Muscle of leg (tissue), 11 donors: ENCODE measurements around the gene FGF14. TPM values are rescaled to one million over a fixed set of nuclear protein-coding genes. Genes with fewer than 3 reads are reported as not detected.

ENCODE experiments used
- DNase-seq: peaks from one replicate; pipeline ENCODE4 v3.0.0; 2013
- H3K27ac ChIP-seq: one replicate; pipeline ENCODE4 v1.5.1; 2013; ENCODE audit warnings: mild to moderate bottlenecking, low read length, control low read depth
- H3K27me3 ChIP-seq: one replicate; pipeline ENCODE4 v1.6.1; 2013; ENCODE audit warnings: low read length; ENCODE audit not compliant: control insufficient read depth, insufficient read depth
- H3K36me3 ChIP-seq: one replicate; pipeline ENCODE4 v1.6.1; 2013; ENCODE audit warnings: low read length; ENCODE audit not compliant: control insufficient read depth, insufficient read depth
- H3K4me1 ChIP-seq: one replicate; pipeline ENCODE4 v1.6.1; 2013; ENCODE audit warnings: low read length; ENCODE audit not compliant: control insufficient read depth, insufficient read depth
- H3K4me3 ChIP-seq: one replicate; pipeline ENCODE4 v1.5.1; 2013; ENCODE audit warnings: low read length, control low read depth
- H3K9me3 ChIP-seq: replicated peaks from 2 replicates; pipeline ENCODE4 v1.6.1; 2013; ENCODE audit warnings: low read depth, low read length; ENCODE audit not compliant: control insufficient read depth
- WGBS: methylation state at CpG from one replicate; pipeline ENCODE4 v1.1.5; 2013; ENCODE audit warnings: missing lambda C conversion rate; ENCODE audit not compliant: insufficient coverage; 5-methylcytosine and 5-hydroxymethylcytosine counted together
- polyA plus RNA-seq, 8 donors: library from polyadenylated mRNA; unstranded; fragments of 120-200 nt; gene quantifications; one replicate each; pipeline versions ENCODE4 v1.2.1 to v1.2.3, GENCODE V29; 2013; ENCODE audit warnings: inconsistent platforms in 1 of 8, low replicate concordance in 1 of 8; ENCODE audit not compliant: insufficient read length in 8 of 8, insufficient read depth in 1 of 8
- total RNA-seq: library from RNA; stranded (reverse); fragments of 120-200 nt; gene quantifications from one replicate; pipeline ENCODE4 v1.2.4, GENCODE V29; 2013

FGF14 gene
- total and polyA plus RNA-seq, 9 donors, result 0.09 to 2.1 (median 0.83) TPM

DNA sequence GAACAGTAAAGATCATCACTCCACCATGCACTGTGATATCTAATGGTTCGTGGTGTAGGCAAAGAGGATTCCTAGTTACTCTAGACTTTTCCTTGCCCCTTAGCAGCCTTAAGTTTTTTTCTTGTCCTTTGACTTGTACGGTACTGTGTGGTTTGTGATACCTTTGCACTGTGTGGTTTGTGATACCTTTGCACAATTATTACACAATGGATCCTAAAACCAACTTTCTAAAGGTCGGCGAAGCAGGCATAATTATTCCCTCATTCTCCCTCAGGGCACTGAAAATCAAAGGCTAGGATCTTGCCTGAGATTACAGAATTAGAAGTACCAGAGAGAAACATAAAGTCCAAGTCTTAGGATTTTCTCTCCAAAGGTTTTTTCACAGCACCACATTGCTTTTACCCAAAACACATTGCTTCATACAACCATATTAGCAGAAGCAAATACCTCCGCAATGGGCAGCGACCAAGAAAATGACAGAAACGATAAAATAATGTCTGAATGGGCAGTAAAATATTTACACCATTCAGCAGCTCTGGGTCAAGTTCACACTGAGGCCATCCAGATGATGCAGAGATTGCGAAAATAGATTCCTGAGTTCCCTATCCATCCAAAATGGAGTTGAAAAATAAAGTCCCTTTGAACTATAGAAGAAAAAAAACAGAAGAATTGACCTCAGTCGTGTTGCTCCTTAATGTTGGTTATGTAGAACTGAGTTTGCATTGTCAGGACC, 106.4 kb downstream of the FGF14 start:
- Histone ChIP-seq H3K27me3 (no peaks in the 10 kb centered on the region), H3K36me3 (no peaks in the 10 kb centered on the region), H3K4me1 (no peaks in the 10 kb centered on the region), H3K9me3 (no peaks in the 10 kb centered on the region), H3K4me3 (no peak overlapping the region), H3K27ac (no peak overlapping the region)
- no peak for DNase-seq
- WGBS, result no CpG with 5 or more reads among the region's 9 CpGs

DNA sequence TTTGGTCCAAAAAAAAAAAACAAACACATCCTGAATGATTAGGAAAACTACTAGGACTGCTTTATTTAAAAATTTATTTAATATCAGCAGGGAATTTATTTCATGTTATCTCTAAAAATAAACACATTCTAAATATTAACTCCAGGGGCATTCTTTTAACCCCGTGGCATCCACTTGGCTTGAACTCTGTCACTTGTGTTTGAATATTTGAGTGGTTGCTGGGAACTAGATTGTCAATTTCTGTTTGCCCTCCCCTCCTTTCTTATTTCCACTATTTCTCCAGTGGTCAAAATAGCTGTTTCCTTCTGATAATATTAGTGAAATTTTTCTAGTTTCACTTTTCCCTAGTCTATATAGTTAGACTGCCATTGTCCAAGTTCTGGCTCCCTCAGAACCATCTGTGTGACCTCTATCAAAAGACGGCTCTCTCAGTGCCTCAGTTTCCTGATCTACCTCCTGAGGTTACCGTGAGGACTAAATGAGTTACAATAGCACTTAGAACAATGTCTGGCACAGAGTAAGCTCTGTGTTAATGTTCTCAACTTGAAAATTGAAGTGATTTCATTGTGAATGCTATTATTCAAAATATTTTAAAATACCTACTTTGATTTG, 107.3 kb downstream of the FGF14 start:
- no peaks in the 10 kb centered on the region for H3K27me3 ChIP-seq
- no peak overlapping the region for H3K27ac ChIP-seq
- H3K9me3 ChIP-seq, result no peaks in the 10 kb centered on the region
- no peaks in the 10 kb centered on the region for H3K36me3 ChIP-seq
- no peak for DNase-seq
- no peak overlapping the region for H3K4me3 ChIP-seq
- no peaks in the 10 kb centered on the region for H3K4me1 ChIP-seq
- 80% methylated on average over 1 of the region's 3 CpGs for WGBS

DNA sequence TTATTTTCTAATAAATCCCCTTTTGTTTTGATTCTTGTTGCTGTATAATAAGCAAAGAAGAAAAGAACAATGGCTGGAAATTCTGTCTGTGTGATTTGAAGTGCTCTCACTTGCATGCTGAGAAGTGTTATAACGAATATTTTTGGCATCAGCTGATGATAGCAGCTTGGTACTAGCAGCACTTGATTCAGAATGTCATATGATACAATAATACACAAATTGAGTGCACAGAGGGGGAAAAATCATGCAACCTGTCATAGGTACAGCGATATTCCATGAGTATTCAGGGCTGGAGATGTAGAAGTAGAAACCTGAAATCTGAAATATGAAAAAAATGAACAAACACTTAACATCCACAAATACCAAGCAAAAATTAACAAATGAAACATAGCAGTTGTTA, 108.1 kb downstream of the FGF14 start:
- no peak for DNase-seq
- Histone ChIP-seq H3K4me3 (no peak overlapping the region), H3K36me3 (no peaks in the 10 kb centered on the region), H3K27ac (no peak overlapping the region), H3K9me3 (no peaks in the 10 kb centered on the region), H3K4me1 (no peaks in the 10 kb centered on the region), H3K27me3 (no peaks in the 10 kb centered on the region)
- WGBS, result no CpG with 5 or more reads among the region's 2 CpGs

DNA sequence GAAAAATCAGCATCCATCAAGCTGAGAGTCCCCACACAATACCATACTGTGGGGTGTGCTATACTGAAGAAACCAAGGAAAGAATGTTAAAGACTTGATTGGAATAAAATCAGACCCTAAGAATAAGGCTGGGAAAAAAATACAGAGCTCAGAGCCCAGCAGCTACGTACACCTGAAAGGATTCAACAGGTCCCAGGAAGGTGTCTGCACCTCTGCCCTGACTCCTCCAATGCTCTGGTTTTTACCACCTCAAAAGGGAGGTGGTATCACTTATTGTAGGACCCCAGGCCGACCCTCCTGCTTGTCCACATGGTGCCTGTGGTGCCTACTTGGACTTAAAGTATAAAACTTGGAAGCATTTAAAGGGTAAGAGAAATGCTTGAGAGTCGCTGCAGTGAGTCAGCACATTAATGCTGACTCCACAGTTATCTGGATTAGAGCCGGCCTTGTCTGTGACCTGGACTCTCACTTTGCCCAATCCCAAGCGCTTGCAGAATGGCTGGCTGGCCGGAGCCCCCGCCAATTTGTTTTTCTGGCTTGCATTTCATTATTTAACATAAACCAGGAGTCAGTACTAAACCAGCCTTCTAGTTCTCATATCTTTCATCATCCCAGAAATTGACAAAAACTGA, 110.1 kb downstream of the FGF14 start:
- Histone ChIP-seq H3K36me3 (no peaks in the 10 kb centered on the region), H3K4me3 (no peak overlapping the region), H3K27ac (no peak overlapping the region), H3K4me1 (no peaks in the 10 kb centered on the region), H3K9me3 (no peaks in the 10 kb centered on the region), H3K27me3 (no peaks in the 10 kb centered on the region)
- WGBS, result 70% methylated on average over 4 of the region's 7 CpGs
- DNase-seq, result no peak

DNA sequence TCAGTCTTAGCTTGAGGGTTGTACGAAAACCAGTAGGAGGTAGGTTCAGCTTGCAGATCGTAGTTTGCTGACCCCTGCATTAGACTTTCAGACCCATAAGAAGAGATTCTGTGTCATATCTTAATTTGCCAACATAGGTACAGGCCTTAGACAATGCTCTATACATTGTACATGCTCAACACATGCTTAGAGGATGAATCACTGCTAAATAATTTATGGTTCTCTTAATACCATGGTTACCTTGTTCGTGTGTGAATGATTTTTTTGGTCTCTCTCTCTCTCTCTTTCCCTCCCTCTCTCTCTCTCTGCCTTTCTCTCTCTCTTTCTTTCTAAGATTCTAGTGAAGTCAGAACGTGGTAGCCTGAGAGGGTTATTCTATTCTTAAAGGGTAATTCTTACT, 112.2 kb downstream of the FGF14 start:
- no peaks in the 10 kb centered on the region for H3K27me3 ChIP-seq
- WGBS, result no CpG with 5 or more reads among the region's 4 CpGs
- H3K27ac ChIP-seq, result no peak overlapping the region
- H3K4me1 ChIP-seq, result no peaks in the 10 kb centered on the region
- no peaks in the 10 kb centered on the region for H3K9me3 ChIP-seq
- H3K36me3 ChIP-seq, result no peaks in the 10 kb centered on the region
- H3K4me3 ChIP-seq, result no peak overlapping the region
- no peak for DNase-seq

DNA sequence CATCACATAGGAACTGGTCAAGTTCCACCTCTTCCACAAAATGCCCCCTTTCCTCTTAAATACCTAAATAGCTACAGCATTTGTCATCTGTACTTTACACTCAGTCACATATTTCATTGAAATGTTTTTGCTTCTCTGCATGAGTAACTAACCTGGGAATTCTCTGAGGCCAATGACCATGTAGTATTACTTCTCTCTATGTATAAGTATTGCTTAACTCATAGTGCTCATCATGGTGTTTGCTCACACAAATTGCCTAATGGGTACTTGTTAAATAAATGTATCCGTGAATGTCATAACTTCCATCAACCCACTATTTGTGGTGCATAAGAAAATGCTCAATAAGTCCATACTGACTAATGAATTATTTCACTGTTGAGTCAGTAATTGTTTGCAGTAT, 115.5 kb downstream of the FGF14 start:
- Histone ChIP-seq H3K36me3 (no peaks in the 10 kb centered on the region), H3K27ac (no peak overlapping the region), H3K4me3 (no peak overlapping the region), H3K9me3 (no peaks in the 10 kb centered on the region), H3K27me3 (no peaks in the 10 kb centered on the region), H3K4me1 (no peaks in the 10 kb centered on the region)
- no peak for DNase-seq
- no CpG with 5 or more reads among the region's 1 CpG for WGBS

DNA sequence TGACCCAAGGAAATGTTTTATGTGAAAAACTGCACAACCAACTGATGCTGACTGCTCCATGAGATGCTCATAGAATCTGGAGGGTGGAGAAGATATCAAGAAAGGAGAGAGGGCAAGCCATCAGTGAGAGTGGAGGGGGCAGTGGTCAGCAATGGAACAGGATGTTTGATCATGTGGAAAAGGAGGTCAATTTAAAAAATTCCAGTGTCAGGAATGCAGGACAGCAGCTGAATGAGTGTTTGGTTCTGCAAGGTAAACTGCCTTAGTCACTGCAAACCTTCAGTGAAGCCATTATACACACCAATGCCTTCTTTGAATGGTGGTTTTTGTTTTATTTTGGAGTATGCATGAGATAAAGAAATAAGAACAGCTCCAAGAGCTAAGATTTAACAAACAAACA, 121.5 kb downstream of the FGF14 start:
- H3K4me1 ChIP-seq, result no peaks in the 10 kb centered on the region
- no peak overlapping the region for H3K4me3 ChIP-seq
- no peak overlapping the region for H3K27ac ChIP-seq
- no peak for DNase-seq
- H3K9me3 ChIP-seq, result no peaks in the 10 kb centered on the region
- H3K36me3 ChIP-seq, result no peaks in the 10 kb centered on the region
- no peaks in the 10 kb centered on the region for H3K27me3 ChIP-seq

DNA sequence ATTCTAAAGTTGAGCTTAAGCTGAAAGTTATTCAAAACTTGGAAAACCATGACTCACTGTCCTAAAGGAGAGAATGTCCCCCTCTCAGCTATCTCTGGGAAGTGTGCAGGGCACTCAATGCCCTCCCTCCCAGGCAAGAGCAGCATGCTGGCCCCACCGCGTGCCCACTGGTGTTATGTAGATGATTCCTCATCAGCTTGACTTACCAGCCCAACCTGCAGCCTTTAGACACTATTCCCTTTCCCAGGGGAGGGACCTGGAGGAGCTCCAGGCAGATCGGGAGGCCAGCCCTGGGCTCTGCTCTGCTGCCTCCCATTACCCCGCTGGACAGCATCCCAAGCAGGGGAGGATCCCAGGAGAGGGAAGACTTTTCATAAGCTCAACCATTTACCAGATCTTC, 124.6 kb downstream of the FGF14 start:
- H3K9me3 ChIP-seq, result no peaks in the 10 kb centered on the region
- WGBS, result 50% methylated on average over 1 of the region's 4 CpGs
- H3K27me3 ChIP-seq, result no peaks in the 10 kb centered on the region
- H3K4me3 ChIP-seq, result no peak overlapping the region
- peak; percentile 50 for DNase-seq
- H3K4me1 ChIP-seq, result no peaks in the 10 kb centered on the region
- no peaks in the 10 kb centered on the region for H3K36me3 ChIP-seq
- H3K27ac ChIP-seq, result peak overlapping the region; percentile 63

DNA sequence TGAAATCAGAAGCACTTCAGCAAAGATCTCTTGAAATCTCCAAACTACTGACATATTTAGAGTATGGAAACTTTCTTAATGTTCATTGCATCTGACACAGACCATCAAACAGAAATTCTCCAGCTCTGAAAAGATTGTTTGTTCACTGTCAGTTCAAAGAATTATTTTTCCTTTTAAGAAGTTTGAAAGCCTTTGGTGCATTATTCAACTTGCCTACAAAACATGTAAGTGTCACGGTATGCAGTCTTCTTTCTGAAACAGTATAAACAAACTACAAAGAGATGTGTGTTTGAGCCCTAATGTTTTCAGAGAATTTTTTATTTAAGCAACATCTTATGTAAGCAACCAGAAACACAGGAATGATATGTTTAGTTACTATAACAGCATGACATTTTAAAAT, 125.4 kb downstream of the FGF14 start:
- Histone ChIP-seq H3K27me3 (no peaks in the 10 kb centered on the region), H3K4me3 (no peak overlapping the region), H3K9me3 (no peaks in the 10 kb centered on the region), H3K4me1 (no peaks in the 10 kb centered on the region), H3K27ac (peak overlapping the region; percentile 39), H3K36me3 (no peaks in the 10 kb centered on the region)
- peak; percentile 66 for DNase-seq
- WGBS, result no CpG with 5 or more reads among the region's 1 CpG

DNA sequence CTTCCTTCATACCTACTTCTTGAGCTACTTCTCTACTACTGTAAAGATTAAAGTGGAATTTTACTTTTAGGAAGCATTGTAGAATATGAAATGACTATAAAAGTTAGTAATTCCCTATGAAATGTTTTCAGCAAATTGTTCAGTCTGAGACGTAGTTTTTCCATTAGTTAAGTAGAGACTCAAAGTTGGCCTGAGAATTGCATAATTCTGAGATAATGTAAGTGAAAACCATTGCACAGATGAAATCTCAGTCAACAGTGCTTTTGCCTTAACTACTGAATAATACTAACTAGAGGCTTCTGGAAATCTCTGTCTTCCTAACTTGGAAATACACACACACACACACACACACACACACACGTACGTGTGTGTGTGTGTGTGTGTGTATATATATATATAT, 125.9 kb downstream of the FGF14 start:
- Histone ChIP-seq H3K27me3 (no peaks in the 10 kb centered on the region), H3K9me3 (no peaks in the 10 kb centered on the region), H3K4me3 (no peak overlapping the region), H3K4me1 (no peaks in the 10 kb centered on the region), H3K36me3 (no peaks in the 10 kb centered on the region), H3K27ac (peak overlapping the region; percentile 87)
- no CpG with 5 or more reads among the region's 3 CpGs for WGBS
- peak; percentile 95 for DNase-seq
